DOHH2 (cell line): ENCODE data around the gene KCNAB1.

Source experiments
- EZH2phosphoT487 ChIP-seq: fragments of 200-600 bp; sonication (generic); IDR thresholded peaks from 2 replicates; pipeline ENCODE4 v1.6.1; 2017; ENCODE audit warnings: borderline replicate concordance, mild to moderate bottlenecking, antibody characterized with exemption, low read length, moderate library complexity, mixed read lengths
- TF ChIP-seq, protein P1 (sequence below): fragments of 200-600 bp; sonication (generic); IDR thresholded peaks from one replicate; pipeline ENCODE4 v1.5.1; 2014; ENCODE audit warnings: antibody characterized with exemption, mild to moderate bottlenecking, low read depth, low read length; ENCODE audit not compliant: poor library complexity, severe bottlenecking

DNA sequence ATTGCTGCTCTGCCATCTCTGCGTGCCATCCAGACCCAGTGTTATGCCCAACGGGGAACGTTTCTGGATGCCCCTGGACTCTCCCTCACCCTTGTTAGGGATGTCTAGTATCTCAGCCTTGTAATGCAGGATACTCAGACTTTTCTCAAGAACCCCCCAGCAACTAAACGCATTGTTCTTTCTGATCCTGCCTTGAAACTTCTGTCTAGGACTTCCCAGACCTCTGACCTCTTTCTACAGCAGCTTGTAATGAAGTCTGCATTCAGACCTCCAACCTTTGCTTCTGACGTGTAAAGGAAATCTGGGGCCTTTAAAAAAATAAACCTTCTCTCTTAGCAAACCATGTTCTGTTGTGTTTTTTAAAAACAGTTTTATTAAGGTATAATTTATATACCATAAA lies 139.5 kb downstream of the KCNAB1 start:
- TF ChIP-seq, protein P1, sequence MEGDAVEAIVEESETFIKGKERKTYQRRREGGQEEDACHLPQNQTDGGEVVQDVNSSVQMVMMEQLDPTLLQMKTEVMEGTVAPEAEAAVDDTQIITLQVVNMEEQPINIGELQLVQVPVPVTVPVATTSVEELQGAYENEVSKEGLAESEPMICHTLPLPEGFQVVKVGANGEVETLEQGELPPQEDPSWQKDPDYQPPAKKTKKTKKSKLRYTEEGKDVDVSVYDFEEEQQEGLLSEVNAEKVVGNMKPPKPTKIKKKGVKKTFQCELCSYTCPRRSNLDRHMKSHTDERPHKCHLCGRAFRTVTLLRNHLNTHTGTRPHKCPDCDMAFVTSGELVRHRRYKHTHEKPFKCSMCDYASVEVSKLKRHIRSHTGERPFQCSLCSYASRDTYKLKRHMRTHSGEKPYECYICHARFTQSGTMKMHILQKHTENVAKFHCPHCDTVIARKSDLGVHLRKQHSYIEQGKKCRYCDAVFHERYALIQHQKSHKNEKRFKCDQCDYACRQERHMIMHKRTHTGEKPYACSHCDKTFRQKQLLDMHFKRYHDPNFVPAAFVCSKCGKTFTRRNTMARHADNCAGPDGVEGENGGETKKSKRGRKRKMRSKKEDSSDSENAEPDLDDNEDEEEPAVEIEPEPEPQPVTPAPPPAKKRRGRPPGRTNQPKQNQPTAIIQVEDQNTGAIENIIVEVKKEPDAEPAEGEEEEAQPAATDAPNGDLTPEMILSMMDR, result no peak
- no peak for TF ChIP-seq EZH2phosphoT487
